HepG2 (cell line): ENCODE results near the gene TUBG1. TPM values are rescaled to one million over a fixed set of nuclear protein-coding genes. Genes with fewer than 3 reads are reported as not detected.
A peak's percentile ranks its signal among the peaks of the same experiment; 100 is the strongest.

Source experiments
- DR1 ChIP-seq: sonication (generic); formaldehyde crosslinking; IDR thresholded peaks from 2 replicates; pipeline ENCODE4 v1.8.0; 2021; ENCODE audit warnings: mild to moderate bottlenecking, missing genetic modification reagents, inconsistent platforms
- GTF2F1 ChIP-seq: fragments of 150-350 bp; IDR thresholded peaks from 2 replicates; pipeline ENCODE4 v1.6.1; 2014; ENCODE audit warnings: low read length
- HCFC1 ChIP-seq: fragments of 150-350 bp; IDR thresholded peaks from 2 replicates; pipeline ENCODE4 v1.6.1; 2014; ENCODE audit warnings: low read depth, low read length
- JUNB ChIP-seq: sonication (generic); formaldehyde crosslinking; IDR thresholded peaks from 2 replicates; pipeline ENCODE4 v1.8.0; 2022; ENCODE audit warnings: missing genetic modification reagents, mild to moderate bottlenecking, borderline replicate concordance
- MXD3 ChIP-seq: IDR thresholded peaks from 2 replicates; pipeline ENCODE4 v1.6.1; 2016; ENCODE audit warnings: mild to moderate bottlenecking, missing biosample characterization, missing genetic modification reagents
- MYC ChIP-seq: sonication (generic); formaldehyde crosslinking; IDR thresholded peaks from 2 replicates; pipeline ENCODE4 v1.9.0; 2021; ENCODE audit warnings: missing genetic modification reagents, borderline replicate concordance
- NCOA1 ChIP-seq: sonication (generic); formaldehyde crosslinking; IDR thresholded peaks from 2 replicates; pipeline ENCODE4 v1.9.0; 2021; ENCODE audit warnings: missing genetic modification reagents
- NR3C1 ChIP-seq: sonication (generic); formaldehyde crosslinking; IDR thresholded peaks from 2 replicates; pipeline ENCODE4 v1.4.0; 2020; ENCODE audit warnings: missing genetic modification reagents
- PATZ1 ChIP-seq: sonication (generic); formaldehyde crosslinking; IDR thresholded peaks from 2 replicates; pipeline ENCODE4 v1.4.0; 2020; ENCODE audit warnings: missing genetic modification reagents
- PTBP1 ChIP-seq: fragments of 200-400 bp; formaldehyde crosslinking; IDR thresholded peaks from 2 replicates; pipeline ENCODE4 v1.6.1; 2018; ENCODE audit warnings: low read length, low read depth; ENCODE audit not compliant: poor library complexity, severe bottlenecking
- RFXANK ChIP-seq: IDR thresholded peaks from 2 replicates; pipeline ENCODE4 v1.6.1; 2016
- SMAD3 ChIP-seq: sonication (generic); formaldehyde crosslinking; IDR thresholded peaks from 2 replicates; pipeline ENCODE4 v1.4.0; 2020; ENCODE audit warnings: missing genetic modification reagents
- SMC3 ChIP-seq: IDR thresholded peaks from 2 replicates; pipeline ENCODE4 v1.6.1; 2011; ENCODE audit warnings: low read length, improper control_type of control experiment
- ZBTB8A ChIP-seq: sonication (generic); formaldehyde crosslinking; IDR thresholded peaks from 2 replicates; pipeline ENCODE4 v1.4.0; 2020; ENCODE audit warnings: mild to moderate bottlenecking, low read depth, missing genetic modification reagents, borderline replicate concordance
- ZNF280D ChIP-seq: sonication (generic); formaldehyde crosslinking; IDR thresholded peaks from 2 replicates; pipeline ENCODE4 v1.5.1; 2020; ENCODE audit warnings: mild to moderate bottlenecking, missing genetic modification reagents
- ZNF3 ChIP-seq: IDR thresholded peaks from 2 replicates; pipeline ENCODE4 v1.7.0; 2017; ENCODE audit warnings: inconsistent platforms
- ZNF337 ChIP-seq: sonication (generic); formaldehyde crosslinking; IDR thresholded peaks from 2 replicates; pipeline ENCODE4 v1.5.1; 2020; ENCODE audit warnings: missing genetic modification reagents, low read depth, mild to moderate bottlenecking, borderline replicate concordance
- ZNF484 ChIP-seq: sonication (generic); formaldehyde crosslinking; IDR thresholded peaks from 2 replicates; pipeline ENCODE4 v1.5.1; 2020; ENCODE audit warnings: mild to moderate bottlenecking, low read depth, missing genetic modification reagents, borderline replicate concordance
- ZNF678 ChIP-seq: sonication (generic); formaldehyde crosslinking; IDR thresholded peaks from 2 replicates; pipeline ENCODE4 v1.4.0; 2020; ENCODE audit warnings: mild to moderate bottlenecking, missing genetic modification reagents
- ZNF816 ChIP-seq: sonication (generic); formaldehyde crosslinking; IDR thresholded peaks from 2 replicates; pipeline ENCODE4 v1.8.0; 2022; ENCODE audit warnings: missing genetic modification reagents, mild to moderate bottlenecking, borderline replicate concordance
- polyA plus RNA-seq, 8 experiments: library from polyadenylated mRNA; depleted of rRNA in 3 of 8; stranded (reverse) in 7 of 8; unstranded in 1 of 8; fragments of >200 nt; fragmentation: Illumina TruSeq in 4 of 8; extraction: Trizol in 4 of 8; gene quantifications; 2 replicates each; pipeline versions ENCODE4 v1.2.1 to v1.2.3, GENCODE V29; 2011 to 2016; ENCODE audit warnings: low read depth in 4 of 8, missing spikeins in 1 of 8, mixed read lengths in 1 of 8; ENCODE audit not compliant: insufficient read depth in 1 of 8
- total RNA-seq, 5 experiments: library from RNA; depleted of rRNA; stranded (reverse); fragments of >200 nt; fragmentation: Illumina TruSeq; extraction: Trizol; gene quantifications; 2 replicates each; pipeline ENCODE4 v1.2.3, GENCODE V29; 2016; ENCODE audit warnings: low read depth in 1 of 5
- TF ChIP-seq, protein P1 (sequence below): sonication (generic); formaldehyde crosslinking; IDR thresholded peaks from 2 replicates; pipeline ENCODE4 v1.4.0; 2020; ENCODE audit warnings: missing genetic modification reagents
- TF ChIP-seq, protein P2 (sequence below): sonication (generic); formaldehyde crosslinking; IDR thresholded peaks from 2 replicates; pipeline ENCODE4 v1.8.0; 2022; ENCODE audit warnings: mild to moderate bottlenecking, missing genetic modification reagents, borderline replicate concordance

TUBG1 gene
- total and polyA plus RNA-seq, 2 of the 13 experiments (the other 11 are each of a cell fraction or from before 2014, with no cell fraction given) = 74.1 to 137 TPM

DNA sequence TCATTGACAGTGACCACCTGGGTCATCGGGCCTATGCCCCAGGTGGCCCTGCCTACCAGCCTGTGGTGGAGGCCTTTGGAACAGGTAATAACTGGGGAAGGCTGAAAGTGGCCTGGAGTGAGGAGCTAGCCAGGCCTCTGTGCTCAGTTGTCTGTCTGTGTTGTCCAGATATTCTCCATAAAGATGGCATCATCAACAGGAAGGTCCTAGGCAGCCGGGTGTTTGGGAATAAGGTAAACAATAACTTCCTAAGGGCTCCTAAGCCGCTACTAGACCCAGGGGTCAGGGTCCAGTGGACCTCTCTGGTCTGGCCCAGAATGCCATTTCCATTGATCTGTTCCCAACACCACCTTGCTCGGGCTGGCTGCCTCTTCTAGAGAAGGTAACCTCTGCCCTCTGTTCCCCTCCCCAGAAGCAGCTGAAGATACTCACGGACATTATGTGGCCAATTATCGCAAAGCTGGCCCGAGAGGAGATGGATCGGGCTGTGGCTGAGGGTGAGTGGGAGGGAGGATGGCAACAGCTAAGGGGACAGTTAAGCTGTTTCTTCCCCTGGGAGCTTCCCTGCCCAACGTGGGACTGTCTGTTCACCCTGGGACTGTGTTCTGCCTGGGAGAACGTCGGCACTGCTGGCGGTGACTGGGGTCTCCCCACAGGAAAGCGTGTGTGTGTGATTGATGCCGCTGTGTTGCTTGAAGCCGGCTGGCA is 44.5 kb upstream of the TUBG1 start (continued):
- no peak for TF ChIP-seq MXD3 (CRISPR knock-in tag)
- TF ChIP-seq, protein P1, sequence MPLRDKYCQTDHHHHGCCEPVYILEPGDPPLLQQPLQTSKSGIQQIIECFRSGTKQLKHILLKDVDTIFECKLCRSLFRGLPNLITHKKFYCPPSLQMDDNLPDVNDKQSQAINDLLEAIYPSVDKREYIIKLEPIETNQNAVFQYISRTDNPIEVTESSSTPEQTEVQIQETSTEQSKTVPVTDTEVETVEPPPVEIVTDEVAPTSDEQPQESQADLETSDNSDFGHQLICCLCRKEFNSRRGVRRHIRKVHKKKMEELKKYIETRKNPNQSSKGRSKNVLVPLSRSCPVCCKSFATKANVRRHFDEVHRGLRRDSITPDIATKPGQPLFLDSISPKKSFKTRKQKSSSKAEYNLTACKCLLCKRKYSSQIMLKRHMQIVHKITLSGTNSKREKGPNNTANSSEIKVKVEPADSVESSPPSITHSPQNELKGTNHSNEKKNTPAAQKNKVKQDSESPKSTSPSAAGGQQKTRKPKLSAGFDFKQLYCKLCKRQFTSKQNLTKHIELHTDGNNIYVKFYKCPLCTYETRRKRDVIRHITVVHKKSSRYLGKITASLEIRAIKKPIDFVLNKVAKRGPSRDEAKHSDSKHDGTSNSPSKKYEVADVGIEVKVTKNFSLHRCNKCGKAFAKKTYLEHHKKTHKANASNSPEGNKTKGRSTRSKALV (CRISPR knock-in tag) = no peak
- peak; percentile 46; the same call in 1 of the 2 replicates for TF ChIP-seq PATZ1 (CRISPR knock-in tag)
- TF ChIP-seq SMC3 = peak; percentile 20; the same call in 1 of the 2 replicates
- TF ChIP-seq PTBP1 = peak; percentile 21
- no peak for TF ChIP-seq NCOA1 (CRISPR knock-in tag)
- TF ChIP-seq ZNF337 = no peak
- no peak; the same call in 1 of the 2 replicates for TF ChIP-seq ZNF280D (CRISPR knock-in tag)
- TF ChIP-seq RFXANK = 0 out of 2 replicates have a peak, but pooled peaks have one; percentile 27
- no peak for TF ChIP-seq ZNF678 (CRISPR knock-in tag)
- no peak for TF ChIP-seq ZNF3 (CRISPR knock-in tag)
- TF ChIP-seq JUNB (CRISPR knock-in tag) = no peak
- TF ChIP-seq GTF2F1 = no peak
- no peak for TF ChIP-seq DR1 (CRISPR knock-in tag)
- TF ChIP-seq SMAD3 = peak; percentile 89
- TF ChIP-seq ZNF816 (CRISPR knock-in tag) = no peak
- 0 out of 2 replicates have a peak, but pooled peaks have one; percentile 14 for TF ChIP-seq MYC (CRISPR knock-in tag)
- no peak for TF ChIP-seq HCFC1
- no peak for TF ChIP-seq ZNF484 (CRISPR knock-in tag)
- no peak for TF ChIP-seq NR3C1 (CRISPR knock-in tag)
- TF ChIP-seq, protein P2, sequence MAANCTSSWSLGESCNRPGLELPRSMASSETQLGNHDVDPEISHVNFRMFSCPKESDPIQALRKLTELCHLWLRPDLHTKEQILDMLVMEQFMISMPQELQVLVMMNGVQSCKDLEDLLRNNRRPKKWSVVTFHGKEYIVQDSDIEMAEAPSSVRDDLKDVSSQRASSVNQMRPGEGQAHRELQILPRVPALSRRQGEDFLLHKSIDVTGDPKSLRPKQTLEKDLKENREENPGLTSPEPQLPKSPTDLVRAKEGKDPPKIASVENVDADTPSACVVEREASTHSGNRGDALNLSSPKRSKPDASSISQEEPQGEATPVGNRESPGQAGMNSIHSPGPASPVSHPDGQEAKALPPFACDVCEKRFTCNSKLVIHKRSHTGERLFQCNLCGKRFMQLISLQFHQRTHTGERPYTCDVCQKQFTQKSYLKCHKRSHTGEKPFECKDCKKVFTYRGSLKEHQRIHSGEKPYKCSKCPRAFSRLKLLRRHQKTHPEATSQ (CRISPR knock-in tag) = no peak
- no peak for TF ChIP-seq ZBTB8A (CRISPR knock-in tag)
